ENCODE results near the gene SPPL3.

Gene SPPL3

GRCh38 chr12:120767071-120768024, 136.8 kb downstream of the SPPL3 start:
- no peak for DNase-seq
- TF ChIP-seq GATA1 (IDR thresholded peaks at IDR 0.05; ENCODE audit: low read depth, low read length) (no peak), POLR2A (IDR thresholded peaks at IDR 0.05; ENCODE audit: low read length) (no peak)

GRCh38 chr12:120766566-120766965, 137.6 kb downstream of the SPPL3 start:
- no peak for TF ChIP-seq GATA1 (IDR thresholded peaks at IDR 0.05; ENCODE audit: low read depth, low read length)
- no peak for TF ChIP-seq POLR2A (IDR thresholded peaks at IDR 0.05; ENCODE audit: low read length)
- DNase-seq = no peak

GRCh38 chr12:120764816-120765215, 139.3 kb downstream of the SPPL3 start:
- no peak for DNase-seq

GRCh38 chr12:120763250-120763649, 140.9 kb downstream of the SPPL3 start:
- no peak for DNase-seq
- TF ChIP-seq POLR2A (IDR thresholded peaks at IDR 0.05; ENCODE audit: low read length) = no peak
- no peak for TF ChIP-seq GATA1 (IDR thresholded peaks at IDR 0.05; ENCODE audit: low read depth, low read length)

More at GRCh38 chr12:120764816-120765215, 139.3 kb downstream of the SPPL3 start:
- no peak for TF ChIP-seq POLR2A (IDR thresholded peaks at IDR 0.05; ENCODE audit: low read length)
- no peak for TF ChIP-seq GATA1 (IDR thresholded peaks at IDR 0.05; ENCODE audit: low read depth, low read length)

GRCh38 chr12:120762086-120762485, 142.1 kb downstream of the SPPL3 start:
- DNase-seq = no peak
- TF ChIP-seq GATA1 (IDR thresholded peaks at IDR 0.05; ENCODE audit: low read depth, low read length) (no peak), POLR2A (IDR thresholded peaks at IDR 0.05; ENCODE audit: low read length) (no peak)

GRCh38 chr12:120761519-120761934, 142.6 kb downstream of the SPPL3 start:
- no peak for DNase-seq
- TF ChIP-seq POLR2A (IDR thresholded peaks at IDR 0.05; ENCODE audit: low read length) (no peak), GATA1 (IDR thresholded peaks at IDR 0.05; ENCODE audit: low read depth, low read length) (no peak)

- no peak for TF ChIP-seq POLR2A (IDR thresholded peaks at IDR 0.05; ENCODE audit: low read length)
- no peak for TF ChIP-seq GATA1 (IDR thresholded peaks at IDR 0.05; ENCODE audit: low read depth, low read length)
- DNase-seq = no peak
These were observed 143.6 kb downstream of the SPPL3 start for GRCh38 chr12:120760349-120761254.

GRCh38 chr12:120759591-120760348, 144.4 kb downstream of the SPPL3 start:
- TF ChIP-seq POLR2A (IDR thresholded peaks at IDR 0.05; ENCODE audit: low read length) (no peak), GATA1 (IDR thresholded peaks at IDR 0.05; ENCODE audit: low read depth, low read length) (no peak)
- DNase-seq = no peak

GRCh38 chr12:120758798-120759590, 145.2 kb downstream of the SPPL3 start:
- no peak for DNase-seq
- no peak for TF ChIP-seq GATA1 (IDR thresholded peaks at IDR 0.05; ENCODE audit: low read depth, low read length)
- TF ChIP-seq POLR2A (IDR thresholded peaks at IDR 0.05; ENCODE audit: low read length) = no peak

GRCh38 chr12:120757949-120758348, 146.2 kb downstream of the SPPL3 start:
- no peak for DNase-seq
- no peak for TF ChIP-seq GATA1 (IDR thresholded peaks at IDR 0.05; ENCODE audit: low read depth, low read length)
- TF ChIP-seq POLR2A (IDR thresholded peaks at IDR 0.05; ENCODE audit: low read length) = no peak

GRCh38 chr12:120757226-120757742, 146.9 kb downstream of the SPPL3 start:
- TF ChIP-seq POLR2A (IDR thresholded peaks at IDR 0.05; ENCODE audit: low read length) = no peak
- TF ChIP-seq GATA1 (IDR thresholded peaks at IDR 0.05; ENCODE audit: low read depth, low read length) = no peak
- no peak for DNase-seq

- no peak for DNase-seq
These were observed 148.9 kb downstream of the SPPL3 start for GRCh38 chr12:120755269-120755668.

More at GRCh38 chr12:120755269-120755668, 148.9 kb downstream of the SPPL3 start:
- no peak for TF ChIP-seq GATA1 (IDR thresholded peaks at IDR 0.05; ENCODE audit: low read depth, low read length)
- TF ChIP-seq POLR2A (IDR thresholded peaks at IDR 0.05; ENCODE audit: low read length) = no peak

Measured in erythroblast (primary cell).